Right lobe of liver (tissue), 4 donors: Measurements from ENCODE around the gene COX11.

ENCODE experiments used
- POLR2A ChIP-seq: fragments of 450-650 bp; IDR thresholded peaks from one replicate; pipeline ENCODE4 v1.6.1; 2017; ENCODE audit warnings: antibody characterized with exemption, mild to moderate bottlenecking
- TF ChIP-seq, protein P1 (sequence below), 4 donors: fragments of 200-600 bp in 3 of 4; fragments of 450-650 bp in 1 of 4; IDR thresholded peaks; one replicate each; pipeline versions ENCODE4 v1.5.1 to v1.8.0; 2016 to 2022; ENCODE audit warnings: antibody characterized with exemption in 4 of 4, mild to moderate bottlenecking in 2 of 4
- donor health status: DM: no; HTN: no; CAD: no.
- donor health status: DM: no; HTN: no; CAD: no.
- donor health status: DM: no; HTN: yes; CAD: no.

- TF ChIP-seq POLR2A, result no peak
- TF ChIP-seq, protein P1, sequence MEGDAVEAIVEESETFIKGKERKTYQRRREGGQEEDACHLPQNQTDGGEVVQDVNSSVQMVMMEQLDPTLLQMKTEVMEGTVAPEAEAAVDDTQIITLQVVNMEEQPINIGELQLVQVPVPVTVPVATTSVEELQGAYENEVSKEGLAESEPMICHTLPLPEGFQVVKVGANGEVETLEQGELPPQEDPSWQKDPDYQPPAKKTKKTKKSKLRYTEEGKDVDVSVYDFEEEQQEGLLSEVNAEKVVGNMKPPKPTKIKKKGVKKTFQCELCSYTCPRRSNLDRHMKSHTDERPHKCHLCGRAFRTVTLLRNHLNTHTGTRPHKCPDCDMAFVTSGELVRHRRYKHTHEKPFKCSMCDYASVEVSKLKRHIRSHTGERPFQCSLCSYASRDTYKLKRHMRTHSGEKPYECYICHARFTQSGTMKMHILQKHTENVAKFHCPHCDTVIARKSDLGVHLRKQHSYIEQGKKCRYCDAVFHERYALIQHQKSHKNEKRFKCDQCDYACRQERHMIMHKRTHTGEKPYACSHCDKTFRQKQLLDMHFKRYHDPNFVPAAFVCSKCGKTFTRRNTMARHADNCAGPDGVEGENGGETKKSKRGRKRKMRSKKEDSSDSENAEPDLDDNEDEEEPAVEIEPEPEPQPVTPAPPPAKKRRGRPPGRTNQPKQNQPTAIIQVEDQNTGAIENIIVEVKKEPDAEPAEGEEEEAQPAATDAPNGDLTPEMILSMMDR (IDR thresholded peaks at IDR 0.05), result no peak
These were observed 11.9 kb upstream of the COX11 start for GRCh38 chr17:54980375-54980774.
